HEK293 (cell line): ENCODE measurements around the gene LGI4.
A peak's percentile ranks its signal among the peaks of the same experiment; 100 is the strongest.

Experiments
- CTCF ChIA-PET: fragments of 350-600 bp; formaldehyde crosslinking; extraction: SDS; loops from one replicate; lab custom pipeline; 2021; ENCODE audit warnings: antibody characterized with exemption; lab: Yijun Ruan, JAX
- POLR2A ChIA-PET: fragments of 300-600 bp; formaldehyde crosslinking; extraction: SDS; loops from one replicate; lab custom pipeline; 2020; ENCODE audit warnings: antibody characterized with exemption, inconsistent platforms; lab: Yijun Ruan, JAX
- H3K27ac ChIP-seq: fragments of 200-500 bp; sonication (Bioruptor generic); 2 replicates; pipeline ENCODE4 v1.5.1; 2014; ENCODE audit warnings: low read depth, low read length, control low read depth, inconsistent platforms; ENCODE audit errors: extremely low read depth
- H3K36me3 ChIP-seq, 2 experiments: fragments of 200-500 bp in 1 of 2; sonication (Bioruptor generic) in 1 of 2; 1 replicate in 1 of 2; 2 replicates in 1 of 2; pipeline ENCODE4 v1.5.1; 2014 to 2017; ENCODE audit warnings: inconsistent platforms in 2 of 2, low read length in 2 of 2; ENCODE audit not compliant: control insufficient read depth in 2 of 2, insufficient read depth in 1 of 2
- H3K4me1 ChIP-seq: fragments of 200-500 bp; sonication (Bioruptor generic); 2 replicates; pipeline ENCODE4 v1.5.1; 2014; ENCODE audit warnings: mild to moderate bottlenecking, low read length, inconsistent platforms; ENCODE audit not compliant: control insufficient read depth, insufficient read depth
- H3K4me3 ChIP-seq: 2 replicates; pipeline ENCODE4 v1.5.1; 2011; ENCODE audit warnings: low read depth, mild to moderate bottlenecking, control low read depth, low read length, moderate library complexity
- H3K9me3 ChIP-seq: fragments of 200-500 bp; sonication (Bioruptor generic); 2 replicates; pipeline ENCODE4 v1.5.1; 2014; ENCODE audit warnings: low read depth, low read length, inconsistent platforms; ENCODE audit not compliant: control insufficient read depth, insufficient read depth
- KLF9 ChIP-seq: fragments of 450-650 bp; formaldehyde crosslinking; IDR thresholded peaks from 2 replicates; pipeline ENCODE4 v1.5.1; 2016; ENCODE audit warnings: missing biosample characterization, missing genetic modification characterization, low read depth
- ZNF2 ChIP-seq: fragments of 450-650 bp; formaldehyde crosslinking; IDR thresholded peaks from 2 replicates; pipeline ENCODE4 v1.5.1; 2016; ENCODE audit warnings: missing biosample characterization, missing genetic modification characterization
- ZNF211 ChIP-seq: fragments of 450-650 bp; formaldehyde crosslinking; IDR thresholded peaks from 2 replicates; pipeline ENCODE4 v1.5.1; 2016; ENCODE audit warnings: low read depth, missing biosample characterization, missing genetic modification characterization
- ZNF239 ChIP-seq: fragments of 450-650 bp; formaldehyde crosslinking; IDR thresholded peaks from 2 replicates; pipeline ENCODE4 v1.5.1; 2016; ENCODE audit warnings: missing biosample characterization, missing genetic modification characterization
- ZNF311 ChIP-seq: fragments of 450-650 bp; formaldehyde crosslinking; IDR thresholded peaks from 2 replicates; pipeline ENCODE4 v1.5.1; 2017; ENCODE audit warnings: missing biosample characterization, missing genetic modification characterization, borderline replicate concordance
- ZNF341 ChIP-seq: fragments of 450-650 bp; formaldehyde crosslinking; IDR thresholded peaks from 2 replicates; pipeline ENCODE4; 2016; ENCODE audit warnings: low read depth, missing biosample characterization, missing genetic modification characterization
- ZNF354C ChIP-seq: fragments of 450-650 bp; formaldehyde crosslinking; IDR thresholded peaks from 2 replicates; pipeline ENCODE4 v1.5.1; 2016; ENCODE audit warnings: missing biosample characterization, missing genetic modification characterization, low read depth, borderline replicate concordance
- ZNF416 ChIP-seq: fragments of 450-650 bp; formaldehyde crosslinking; IDR thresholded peaks from 2 replicates; pipeline ENCODE4 v1.5.1; 2016; ENCODE audit warnings: missing biosample characterization, missing genetic modification characterization
- ZNF514 ChIP-seq: fragments of 450-650 bp; formaldehyde crosslinking; IDR thresholded peaks from 2 replicates; pipeline ENCODE4 v1.5.1; 2016; ENCODE audit warnings: missing biosample characterization, missing genetic modification characterization
- ZNF560 ChIP-seq: fragments of 450-650 bp; formaldehyde crosslinking; IDR thresholded peaks from 2 replicates; pipeline ENCODE4 v1.5.1; 2017; ENCODE audit warnings: missing biosample characterization, missing genetic modification characterization, borderline replicate concordance
- ZNF747 ChIP-seq: fragments of 450-650 bp; formaldehyde crosslinking; IDR thresholded peaks from 2 replicates; pipeline ENCODE4 v1.5.1; 2016; ENCODE audit warnings: missing biosample characterization, missing genetic modification characterization
- TF ChIP-seq, protein P1 (sequence below): fragments of 450-650 bp; formaldehyde crosslinking; IDR thresholded peaks from 2 replicates; pipeline ENCODE4 v1.5.1; 2016; ENCODE audit warnings: missing biosample characterization, missing genetic modification characterization
- TF ChIP-seq, protein P2 (sequence below): fragments of 450-650 bp; formaldehyde crosslinking; IDR thresholded peaks from 2 replicates; pipeline ENCODE4 v1.5.1; 2016; ENCODE audit warnings: missing biosample characterization, missing genetic modification characterization
- TF ChIP-seq, protein P3 (sequence below): fragments of 450-650 bp; formaldehyde crosslinking; IDR thresholded peaks from 2 replicates; pipeline ENCODE4; 2016; ENCODE audit warnings: missing biosample characterization, missing genetic modification characterization
- TF ChIP-seq, protein P4 (sequence below): fragments of 450-650 bp; formaldehyde crosslinking; IDR thresholded peaks from 2 replicates; pipeline ENCODE4 v1.5.1; 2016; ENCODE audit warnings: missing biosample characterization, missing genetic modification characterization
- TF ChIP-seq, protein P5 (sequence below): fragments of 450-650 bp; formaldehyde crosslinking; IDR thresholded peaks from 2 replicates; pipeline ENCODE4 v1.5.1; 2016; ENCODE audit warnings: missing biosample characterization, missing genetic modification characterization, borderline replicate concordance
- TF ChIP-seq, protein P6 (sequence below): fragments of 450-650 bp; formaldehyde crosslinking; IDR thresholded peaks from 2 replicates; pipeline ENCODE4 v1.5.1; 2016; ENCODE audit warnings: missing biosample characterization, missing genetic modification characterization

LGI4 gene

DNA sequence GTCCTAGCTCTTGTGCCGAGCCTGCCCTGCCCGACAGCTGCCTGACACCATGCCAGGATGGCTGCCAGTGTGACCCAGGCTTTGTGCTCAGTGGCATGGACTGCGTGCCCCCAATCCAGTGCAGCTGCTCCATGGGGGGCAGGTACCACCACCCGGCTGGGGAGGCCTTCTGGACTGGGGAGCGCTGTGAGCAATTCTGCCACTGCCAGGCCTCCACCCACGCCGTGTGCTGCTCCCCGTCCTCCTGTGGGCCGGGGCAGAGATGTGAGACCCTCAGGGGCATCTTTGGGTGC lies 28.6 kb downstream of the LGI4 start:
- Histone ChIP-seq H3K4me1 (no peaks in the 10 kb centered on the region), H3K4me3 (no peak overlapping the region), H3K27ac (no peak overlapping the region), H3K36me3 (no peaks in the 10 kb centered on the region), H3K9me3 (no peaks in the 10 kb centered on the region)
- POLR2A ChIA-PET, result no interaction called here
- CTCF ChIA-PET, result interaction anchor here (0.7 to 2.8 kb wide), 8 partner anchors 8 to 268 kb away, joined by 3 to 14 read pairs (median 4); no protein-coding TSS in a partner anchor
- no peak for TF ChIP-seq ZNF560 (tag by site-specific recombination)
- no peak for TF ChIP-seq ZNF747 (tag by site-specific recombination)
- TF ChIP-seq ZNF311 (tag by site-specific recombination), result no peak

DNA sequence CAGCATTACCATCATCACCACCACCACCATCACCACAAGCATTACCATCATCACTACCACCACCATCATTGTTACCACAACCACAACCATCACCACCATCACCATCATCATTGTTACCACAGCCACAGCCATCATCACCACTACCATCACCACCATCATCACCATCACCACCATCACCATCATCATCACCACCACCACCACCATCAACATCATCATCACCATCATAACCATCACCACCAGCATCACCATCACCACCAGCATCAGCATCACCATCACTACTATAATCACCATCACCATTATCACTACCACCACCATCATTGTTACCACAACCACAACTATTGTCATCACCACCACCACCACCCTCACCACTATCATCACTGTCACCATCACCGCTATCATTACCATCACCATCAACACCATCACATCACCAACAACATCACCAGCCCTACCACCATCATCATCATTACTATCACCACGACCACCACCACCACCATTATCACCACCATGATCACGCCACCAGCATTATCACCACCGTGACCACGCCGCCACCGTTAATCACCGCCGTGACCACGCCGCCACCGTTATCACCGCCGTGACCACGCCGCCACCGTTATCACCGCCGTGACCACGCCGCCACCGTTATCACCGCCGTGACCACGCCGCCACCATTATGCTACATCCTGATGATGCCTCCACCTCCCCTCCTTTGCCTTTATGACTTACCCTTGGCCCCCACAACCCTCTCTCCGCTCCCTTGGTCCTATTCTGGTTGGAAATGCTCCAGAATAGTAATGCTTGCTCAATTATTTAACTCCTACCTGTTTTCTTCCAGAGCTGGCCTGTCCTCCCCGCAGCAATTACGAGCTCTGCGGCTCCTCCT lies 29.2 kb downstream of the LGI4 start:
- H3K9me3 ChIP-seq, result no peaks in the 10 kb centered on the region
- no peak overlapping the region for H3K4me3 ChIP-seq
- POLR2A ChIA-PET, result no interaction called here
- no peaks in the 10 kb centered on the region for H3K36me3 ChIP-seq
- H3K4me1 ChIP-seq, result no peaks in the 10 kb centered on the region
- no peak overlapping the region for H3K27ac ChIP-seq
- CTCF ChIA-PET, result interaction anchor here (0.8 to 2.8 kb wide), 7 partner anchors 9 to 269 kb away, joined by 3 to 14 read pairs (median 4); no protein-coding TSS in a partner anchor
- TF ChIP-seq, protein P1, sequence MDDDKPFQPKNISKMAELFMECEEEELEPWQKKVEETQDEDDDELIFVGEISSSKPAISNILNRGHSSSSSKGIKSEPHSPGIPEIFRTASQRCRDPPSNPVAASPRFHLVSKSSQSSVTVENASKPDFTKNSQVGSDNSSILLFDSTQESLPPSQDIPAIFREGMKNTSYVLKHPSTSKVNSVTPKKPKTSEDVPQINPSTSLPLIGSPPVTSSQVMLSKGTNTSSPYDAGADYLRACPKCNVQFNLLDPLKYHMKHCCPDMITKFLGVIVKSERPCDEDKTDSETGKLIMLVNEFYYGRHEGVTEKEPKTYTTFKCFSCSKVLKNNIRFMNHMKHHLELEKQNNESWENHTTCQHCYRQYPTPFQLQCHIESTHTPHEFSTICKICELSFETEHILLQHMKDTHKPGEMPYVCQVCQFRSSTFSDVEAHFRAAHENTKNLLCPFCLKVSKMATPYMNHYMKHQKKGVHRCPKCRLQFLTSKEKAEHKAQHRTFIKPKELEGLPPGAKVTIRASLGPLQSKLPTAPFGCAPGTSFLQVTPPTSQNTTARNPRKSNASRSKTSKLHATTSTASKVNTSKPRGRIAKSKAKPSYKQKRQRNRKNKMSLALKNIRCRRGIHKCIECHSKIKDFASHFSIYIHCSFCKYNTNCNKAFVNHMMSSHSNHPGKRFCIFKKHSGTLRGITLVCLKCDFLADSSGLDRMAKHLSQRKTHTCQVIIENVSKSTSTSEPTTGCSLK (tag by site-specific recombination), result peak; percentile 23; the same call in 1 of the 2 replicates
- TF ChIP-seq ZNF239 (tag by site-specific recombination), result 0 out of 2 replicates have a peak, but pooled peaks have one; percentile 10
- TF ChIP-seq ZNF416 (tag by site-specific recombination), result no peak
- TF ChIP-seq, protein P2, sequence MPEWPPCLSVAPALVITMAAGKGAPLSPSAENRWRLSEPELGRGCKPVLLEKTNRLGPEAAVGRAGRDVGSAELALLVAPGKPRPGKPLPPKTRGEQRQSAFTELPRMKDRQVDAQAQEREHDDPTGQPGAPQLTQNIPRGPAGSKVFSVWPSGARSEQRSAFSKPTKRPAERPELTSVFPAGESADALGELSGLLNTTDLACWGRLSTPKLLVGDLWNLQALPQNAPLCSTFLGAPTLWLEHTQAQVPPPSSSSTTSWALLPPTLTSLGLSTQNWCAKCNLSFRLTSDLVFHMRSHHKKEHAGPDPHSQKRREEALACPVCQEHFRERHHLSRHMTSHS, result peak; percentile 16; the same call in 1 of the 2 replicates
- TF ChIP-seq ZNF354C (tag by site-specific recombination), result peak; percentile 8; the same call in 1 of the 2 replicates
- no peak for TF ChIP-seq ZNF2 (tag by site-specific recombination)
- TF ChIP-seq, protein P3, sequence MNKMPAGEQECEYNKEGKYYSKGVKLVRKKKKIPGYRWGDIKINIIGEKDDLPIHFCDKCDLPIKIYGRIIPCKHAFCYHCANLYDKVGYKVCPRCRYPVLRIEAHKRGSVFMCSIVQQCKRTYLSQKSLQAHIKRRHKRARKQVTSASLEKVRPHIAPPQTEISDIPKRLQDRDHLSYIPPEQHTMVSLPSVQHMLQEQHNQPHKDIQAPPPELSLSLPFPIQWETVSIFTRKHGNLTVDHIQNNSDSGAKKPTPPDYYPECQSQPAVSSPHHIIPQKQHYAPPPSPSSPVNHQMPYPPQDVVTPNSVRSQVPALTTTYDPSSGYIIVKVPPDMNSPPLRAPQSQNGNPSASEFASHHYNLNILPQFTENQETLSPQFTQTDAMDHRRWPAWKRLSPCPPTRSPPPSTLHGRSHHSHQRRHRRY (tag by site-specific recombination), result 0 out of 2 replicates have a peak, but pooled peaks have one; percentile 58
- TF ChIP-seq, protein P4, sequence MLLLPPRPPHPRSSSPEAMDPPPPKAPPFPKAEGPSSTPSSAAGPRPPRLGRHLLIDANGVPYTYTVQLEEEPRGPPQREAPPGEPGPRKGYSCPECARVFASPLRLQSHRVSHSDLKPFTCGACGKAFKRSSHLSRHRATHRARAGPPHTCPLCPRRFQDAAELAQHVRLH (tag by site-specific recombination), result 0 out of 2 replicates have a peak, but pooled peaks have one; percentile 67
- TF ChIP-seq, protein P5, sequence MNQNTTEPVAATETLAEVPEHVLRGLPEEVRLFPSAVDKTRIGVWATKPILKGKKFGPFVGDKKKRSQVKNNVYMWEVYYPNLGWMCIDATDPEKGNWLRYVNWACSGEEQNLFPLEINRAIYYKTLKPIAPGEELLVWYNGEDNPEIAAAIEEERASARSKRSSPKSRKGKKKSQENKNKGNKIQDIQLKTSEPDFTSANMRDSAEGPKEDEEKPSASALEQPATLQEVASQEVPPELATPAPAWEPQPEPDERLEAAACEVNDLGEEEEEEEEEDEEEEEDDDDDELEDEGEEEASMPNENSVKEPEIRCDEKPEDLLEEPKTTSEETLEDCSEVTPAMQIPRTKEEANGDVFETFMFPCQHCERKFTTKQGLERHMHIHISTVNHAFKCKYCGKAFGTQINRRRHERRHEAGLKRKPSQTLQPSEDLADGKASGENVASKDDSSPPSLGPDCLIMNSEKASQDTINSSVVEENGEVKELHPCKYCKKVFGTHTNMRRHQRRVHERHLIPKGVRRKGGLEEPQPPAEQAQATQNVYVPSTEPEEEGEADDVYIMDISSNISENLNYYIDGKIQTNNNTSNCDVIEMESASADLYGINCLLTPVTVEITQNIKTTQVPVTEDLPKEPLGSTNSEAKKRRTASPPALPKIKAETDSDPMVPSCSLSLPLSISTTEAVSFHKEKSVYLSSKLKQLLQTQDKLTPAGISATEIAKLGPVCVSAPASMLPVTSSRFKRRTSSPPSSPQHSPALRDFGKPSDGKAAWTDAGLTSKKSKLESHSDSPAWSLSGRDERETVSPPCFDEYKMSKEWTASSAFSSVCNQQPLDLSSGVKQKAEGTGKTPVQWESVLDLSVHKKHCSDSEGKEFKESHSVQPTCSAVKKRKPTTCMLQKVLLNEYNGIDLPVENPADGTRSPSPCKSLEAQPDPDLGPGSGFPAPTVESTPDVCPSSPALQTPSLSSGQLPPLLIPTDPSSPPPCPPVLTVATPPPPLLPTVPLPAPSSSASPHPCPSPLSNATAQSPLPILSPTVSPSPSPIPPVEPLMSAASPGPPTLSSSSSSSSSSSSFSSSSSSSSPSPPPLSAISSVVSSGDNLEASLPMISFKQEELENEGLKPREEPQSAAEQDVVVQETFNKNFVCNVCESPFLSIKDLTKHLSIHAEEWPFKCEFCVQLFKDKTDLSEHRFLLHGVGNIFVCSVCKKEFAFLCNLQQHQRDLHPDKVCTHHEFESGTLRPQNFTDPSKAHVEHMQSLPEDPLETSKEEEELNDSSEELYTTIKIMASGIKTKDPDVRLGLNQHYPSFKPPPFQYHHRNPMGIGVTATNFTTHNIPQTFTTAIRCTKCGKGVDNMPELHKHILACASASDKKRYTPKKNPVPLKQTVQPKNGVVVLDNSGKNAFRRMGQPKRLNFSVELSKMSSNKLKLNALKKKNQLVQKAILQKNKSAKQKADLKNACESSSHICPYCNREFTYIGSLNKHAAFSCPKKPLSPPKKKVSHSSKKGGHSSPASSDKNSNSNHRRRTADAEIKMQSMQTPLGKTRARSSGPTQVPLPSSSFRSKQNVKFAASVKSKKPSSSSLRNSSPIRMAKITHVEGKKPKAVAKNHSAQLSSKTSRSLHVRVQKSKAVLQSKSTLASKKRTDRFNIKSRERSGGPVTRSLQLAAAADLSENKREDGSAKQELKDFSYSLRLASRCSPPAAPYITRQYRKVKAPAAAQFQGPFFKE (tag by site-specific recombination), result peak; percentile 77; the same call in 1 of the 2 replicates
- TF ChIP-seq ZNF747 (tag by site-specific recombination), result 0 out of 2 replicates have a peak, but pooled peaks have one; percentile 39
- TF ChIP-seq ZNF514 (tag by site-specific recombination), result no peak; the same call in 1 of the 2 replicates
- TF ChIP-seq, protein P6, sequence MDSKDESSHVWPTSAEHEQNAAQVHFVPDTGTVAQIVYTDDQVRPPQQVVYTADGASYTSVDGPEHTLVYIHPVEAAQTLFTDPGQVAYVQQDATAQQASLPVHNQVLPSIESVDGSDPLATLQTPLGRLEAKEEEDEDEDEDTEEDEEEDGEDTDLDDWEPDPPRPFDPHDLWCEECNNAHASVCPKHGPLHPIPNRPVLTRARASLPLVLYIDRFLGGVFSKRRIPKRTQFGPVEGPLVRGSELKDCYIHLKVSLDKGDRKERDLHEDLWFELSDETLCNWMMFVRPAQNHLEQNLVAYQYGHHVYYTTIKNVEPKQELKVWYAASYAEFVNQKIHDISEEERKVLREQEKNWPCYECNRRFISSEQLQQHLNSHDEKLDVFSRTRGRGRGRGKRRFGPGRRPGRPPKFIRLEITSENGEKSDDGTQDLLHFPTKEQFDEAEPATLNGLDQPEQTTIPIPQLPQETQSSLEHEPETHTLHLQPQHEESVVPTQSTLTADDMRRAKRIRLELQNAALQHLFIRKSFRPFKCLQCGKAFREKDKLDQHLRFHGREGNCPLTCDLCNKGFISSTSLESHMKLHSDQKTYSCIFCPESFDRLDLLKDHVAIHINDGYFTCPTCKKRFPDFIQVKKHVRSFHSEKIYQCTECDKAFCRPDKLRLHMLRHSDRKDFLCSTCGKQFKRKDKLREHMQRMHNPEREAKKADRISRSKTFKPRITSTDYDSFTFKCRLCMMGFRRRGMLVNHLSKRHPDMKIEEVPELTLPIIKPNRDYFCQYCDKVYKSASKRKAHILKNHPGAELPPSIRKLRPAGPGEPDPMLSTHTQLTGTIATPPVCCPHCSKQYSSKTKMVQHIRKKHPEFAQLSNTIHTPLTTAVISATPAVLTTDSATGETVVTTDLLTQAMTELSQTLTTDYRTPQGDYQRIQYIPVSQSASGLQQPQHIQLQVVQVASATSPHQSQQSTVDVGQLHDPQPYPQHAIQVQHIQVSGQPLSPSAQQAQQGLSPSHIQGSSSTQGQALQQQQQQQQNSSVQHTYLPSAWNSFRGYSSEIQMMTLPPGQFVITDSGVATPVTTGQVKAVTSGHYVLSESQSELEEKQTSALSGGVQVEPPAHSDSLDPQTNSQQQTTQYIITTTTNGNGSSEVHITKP (tag by site-specific recombination), result no peak
- TF ChIP-seq ZNF211 (tag by site-specific recombination), result peak; percentile 59; the same call in 1 of the 2 replicates
- no peak for TF ChIP-seq ZNF341 (tag by site-specific recombination)
- 0 out of 2 replicates have a peak, but pooled peaks have one; percentile 10 for TF ChIP-seq KLF9 (tag by site-specific recombination)
